Effector memory CD4-positive, alpha-beta T cell (primary cell): ENCODE data around the gene UQCR10.

Experiments used
- DNase-seq, 3 donors: peaks; one replicate each; pipeline ENCODE4 v3.0.0-alpha.2; 2020
- H3K27ac ChIP-seq: 2 replicates; pipeline ENCODE4 v1.7.0; 2013; ENCODE audit warnings: mild to moderate bottlenecking, low read length, moderate library complexity; ENCODE audit not compliant: insufficient read depth, poor library complexity, severe bottlenecking
- H3K27me3 ChIP-seq: replicated peaks from 2 replicates; pipeline ENCODE4 v1.7.0; 2013; ENCODE audit warnings: mild to moderate bottlenecking, low read length; ENCODE audit not compliant: insufficient read depth, control insufficient read depth, poor library complexity, severe bottlenecking
- H3K36me3 ChIP-seq: 2 replicates; pipeline ENCODE4 v1.7.0; 2013; ENCODE audit warnings: mild to moderate bottlenecking, low read length, moderate library complexity; ENCODE audit not compliant: control insufficient read depth, insufficient read depth
- H3K4me1 ChIP-seq: 2 replicates; pipeline ENCODE4 v1.7.0; 2013; ENCODE audit warnings: low read length, mild to moderate bottlenecking; ENCODE audit not compliant: control insufficient read depth, insufficient read depth, poor library complexity, severe bottlenecking
- H3K4me3 ChIP-seq: 2 replicates; pipeline ENCODE4 v1.7.0; 2013; ENCODE audit warnings: low read length, low read depth, mild to moderate bottlenecking; ENCODE audit not compliant: insufficient read depth, poor library complexity, severe bottlenecking
- H3K9me3 ChIP-seq: 2 replicates; pipeline ENCODE4 v1.7.0; 2013; ENCODE audit warnings: mild to moderate bottlenecking, low read length, moderate library complexity; ENCODE audit not compliant: control insufficient read depth

UQCR10 gene

GRCh38 chr22:29798318-29798717 lies 31.1 kb downstream of the UQCR10 start:
- no peak overlapping the region for H3K27ac ChIP-seq
- H3K9me3 ChIP-seq: no peaks in the 10 kb centered on the region
- H3K36me3 ChIP-seq: peaks cover 73% of the 10 kb centered on the region
- H3K27me3 ChIP-seq: no peaks in the 10 kb centered on the region
- no peak for DNase-seq
- no peaks in the 10 kb centered on the region for H3K4me1 ChIP-seq
- no peak overlapping the region for H3K4me3 ChIP-seq

- Histone ChIP-seq H3K36me3 (peaks cover 74% of the 10 kb centered on the region), H3K27me3 (no peaks in the 10 kb centered on the region), H3K4me1 (no peaks in the 10 kb centered on the region), H3K9me3 (no peaks in the 10 kb centered on the region), H3K4me3 (no peak overlapping the region), H3K27ac (no peak overlapping the region)
- no peak for DNase-seq
Measured at GRCh38 chr22:29798801-29799200, 31.6 kb downstream of the UQCR10 start.

- Histone ChIP-seq H3K9me3 (no peaks in the 10 kb centered on the region), H3K27ac (no peak overlapping the region), H3K27me3 (no peaks in the 10 kb centered on the region), H3K4me3 (no peak overlapping the region), H3K4me1 (no peaks in the 10 kb centered on the region), H3K36me3 (peaks cover 78% of the 10 kb centered on the region)
- DNase-seq: no peak
Measured at GRCh38 chr22:29799217-29799680, 32.1 kb downstream of the UQCR10 start.

- no peak overlapping the region for H3K4me3 ChIP-seq
- no peak overlapping the region for H3K27ac ChIP-seq
- peaks cover 91% of the 10 kb centered on the region for H3K36me3 ChIP-seq
- no peak for DNase-seq
- no peaks in the 10 kb centered on the region for H3K27me3 ChIP-seq
- H3K4me1 ChIP-seq: no peaks in the 10 kb centered on the region
- no peaks in the 10 kb centered on the region for H3K9me3 ChIP-seq
Measured at GRCh38 chr22:29801153-29801552, 34.0 kb downstream of the UQCR10 start.

- DNase-seq: no peak
- peaks cover 91% of the 10 kb centered on the region for H3K36me3 ChIP-seq
- no peaks in the 10 kb centered on the region for H3K9me3 ChIP-seq
- H3K4me1 ChIP-seq: no peaks in the 10 kb centered on the region
- no peak overlapping the region for H3K27ac ChIP-seq
- H3K4me3 ChIP-seq: no peak overlapping the region
- no peaks in the 10 kb centered on the region for H3K27me3 ChIP-seq
Measured at GRCh38 chr22:29801796-29802195, 34.6 kb downstream of the UQCR10 start.

- H3K27me3 ChIP-seq: no peaks in the 10 kb centered on the region
Measured at GRCh38 chr22:29803190-29803589, 36.0 kb downstream of the UQCR10 start.

GRCh38 chr22:29804985-29805384 lies 37.8 kb downstream of the UQCR10 start:
- H3K4me1 ChIP-seq: no peaks in the 10 kb centered on the region
- H3K27me3 ChIP-seq: no peaks in the 10 kb centered on the region
- H3K9me3 ChIP-seq: no peaks in the 10 kb centered on the region
- H3K36me3 ChIP-seq: peaks cover 80% of the 10 kb centered on the region
- no peak overlapping the region for H3K4me3 ChIP-seq
- DNase-seq: no peak
- no peak overlapping the region for H3K27ac ChIP-seq

More at GRCh38 chr22:29803190-29803589, 36.0 kb downstream of the UQCR10 start:
- peaks cover 93% of the 10 kb centered on the region for H3K36me3 ChIP-seq
- no peak overlapping the region for H3K4me3 ChIP-seq
- no peaks in the 10 kb centered on the region for H3K4me1 ChIP-seq
- no peak overlapping the region for H3K27ac ChIP-seq
- no peak for DNase-seq
- no peaks in the 10 kb centered on the region for H3K9me3 ChIP-seq

- no peak for DNase-seq
- Histone ChIP-seq H3K4me3 (no peak overlapping the region), H3K27me3 (no peaks in the 10 kb centered on the region), H3K4me1 (no peaks in the 10 kb centered on the region), H3K36me3 (peaks cover 80% of the 10 kb centered on the region), H3K27ac (no peak overlapping the region), H3K9me3 (no peaks in the 10 kb centered on the region)
Measured at GRCh38 chr22:29806196-29806595, 39.0 kb downstream of the UQCR10 start.

GRCh38 chr22:29810216-29810615 lies 43.0 kb downstream of the UQCR10 start:
- H3K27me3 ChIP-seq: no peaks in the 10 kb centered on the region
- no peak overlapping the region for H3K4me3 ChIP-seq
- no peak overlapping the region for H3K27ac ChIP-seq
- H3K4me1 ChIP-seq: no peaks in the 10 kb centered on the region
- no peak for DNase-seq
- no peaks in the 10 kb centered on the region for H3K9me3 ChIP-seq
- peaks cover 87% of the 10 kb centered on the region for H3K36me3 ChIP-seq

- no peaks in the 10 kb centered on the region for H3K27me3 ChIP-seq
- no peak for DNase-seq
- no peaks in the 10 kb centered on the region for H3K4me1 ChIP-seq
- no peaks in the 10 kb centered on the region for H3K9me3 ChIP-seq
- peaks cover 84% of the 10 kb centered on the region for H3K36me3 ChIP-seq
- no peak overlapping the region for H3K4me3 ChIP-seq
- H3K27ac ChIP-seq: no peak overlapping the region
Measured at GRCh38 chr22:29811377-29811776, 44.2 kb downstream of the UQCR10 start.

GRCh38 chr22:29813126-29813525 lies 46.0 kb downstream of the UQCR10 start:
- no peak for DNase-seq
- H3K27ac ChIP-seq: no peak overlapping the region
- peaks cover 80% of the 10 kb centered on the region for H3K36me3 ChIP-seq
- no peak overlapping the region for H3K4me3 ChIP-seq
- no peaks in the 10 kb centered on the region for H3K9me3 ChIP-seq
- H3K4me1 ChIP-seq: no peaks in the 10 kb centered on the region
- no peaks in the 10 kb centered on the region for H3K27me3 ChIP-seq
